DOHH2 (cell line): ENCODE measurements around the gene CNPY1.

Experiments
- EZH2phosphoT487 ChIP-seq: fragments of 200-600 bp; sonication (generic); IDR thresholded peaks from 2 replicates; pipeline ENCODE4 v1.6.1; 2017; ENCODE audit warnings: borderline replicate concordance, mild to moderate bottlenecking, antibody characterized with exemption, low read length, moderate library complexity, mixed read lengths
- TF ChIP-seq, protein P1 (sequence below): fragments of 200-600 bp; sonication (generic); IDR thresholded peaks from one replicate; pipeline ENCODE4 v1.5.1; 2014; ENCODE audit warnings: antibody characterized with exemption, mild to moderate bottlenecking, low read depth, low read length; ENCODE audit not compliant: poor library complexity, severe bottlenecking

DNA sequence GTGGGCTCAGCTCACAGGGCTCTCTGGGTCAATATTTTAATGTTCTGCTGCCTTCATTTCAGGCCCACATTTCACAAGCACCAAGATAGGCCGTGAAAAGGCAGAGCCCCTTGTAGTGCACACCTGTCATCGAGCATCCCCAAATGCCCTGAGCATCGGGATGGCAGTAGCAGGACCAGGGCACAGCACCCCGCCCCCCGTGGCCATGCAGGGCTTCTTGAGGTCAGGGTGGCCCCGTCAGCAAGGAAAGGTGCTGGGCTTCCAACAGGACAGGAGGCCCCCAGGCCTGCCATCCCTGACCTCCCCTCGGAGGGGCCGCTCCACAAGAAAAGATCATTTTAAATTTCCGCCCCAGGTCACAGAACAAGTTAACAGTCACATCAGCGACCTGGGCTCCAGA, 2.9 kb upstream of the CNPY1 start:
- TF ChIP-seq, protein P1, sequence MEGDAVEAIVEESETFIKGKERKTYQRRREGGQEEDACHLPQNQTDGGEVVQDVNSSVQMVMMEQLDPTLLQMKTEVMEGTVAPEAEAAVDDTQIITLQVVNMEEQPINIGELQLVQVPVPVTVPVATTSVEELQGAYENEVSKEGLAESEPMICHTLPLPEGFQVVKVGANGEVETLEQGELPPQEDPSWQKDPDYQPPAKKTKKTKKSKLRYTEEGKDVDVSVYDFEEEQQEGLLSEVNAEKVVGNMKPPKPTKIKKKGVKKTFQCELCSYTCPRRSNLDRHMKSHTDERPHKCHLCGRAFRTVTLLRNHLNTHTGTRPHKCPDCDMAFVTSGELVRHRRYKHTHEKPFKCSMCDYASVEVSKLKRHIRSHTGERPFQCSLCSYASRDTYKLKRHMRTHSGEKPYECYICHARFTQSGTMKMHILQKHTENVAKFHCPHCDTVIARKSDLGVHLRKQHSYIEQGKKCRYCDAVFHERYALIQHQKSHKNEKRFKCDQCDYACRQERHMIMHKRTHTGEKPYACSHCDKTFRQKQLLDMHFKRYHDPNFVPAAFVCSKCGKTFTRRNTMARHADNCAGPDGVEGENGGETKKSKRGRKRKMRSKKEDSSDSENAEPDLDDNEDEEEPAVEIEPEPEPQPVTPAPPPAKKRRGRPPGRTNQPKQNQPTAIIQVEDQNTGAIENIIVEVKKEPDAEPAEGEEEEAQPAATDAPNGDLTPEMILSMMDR: no peak
- no peak for TF ChIP-seq EZH2phosphoT487
